Epithelial cell of esophagus (primary cell): ENCODE results near the gene KRTAP10-2.

ENCODE experiments used
- DNase-seq: peaks from one replicate; pipeline ENCODE4 v3.0.0; 2010; ENCODE audit warnings: low read depth
- H3K4me3 ChIP-seq: 2 replicates; pipeline ENCODE4 v1.5.1; 2011; ENCODE audit warnings: mild to moderate bottlenecking, low read length, control low read depth
- TF ChIP-seq, protein P1 (sequence below): IDR thresholded peaks from 2 replicates; pipeline ENCODE4 v1.5.1; 2011; ENCODE audit warnings: low read depth, mild to moderate bottlenecking, low read length, control low read depth, inconsistent platforms; ENCODE audit not compliant: insufficient read depth; ENCODE audit errors: missing control alignments

Gene KRTAP10-2

DNA sequence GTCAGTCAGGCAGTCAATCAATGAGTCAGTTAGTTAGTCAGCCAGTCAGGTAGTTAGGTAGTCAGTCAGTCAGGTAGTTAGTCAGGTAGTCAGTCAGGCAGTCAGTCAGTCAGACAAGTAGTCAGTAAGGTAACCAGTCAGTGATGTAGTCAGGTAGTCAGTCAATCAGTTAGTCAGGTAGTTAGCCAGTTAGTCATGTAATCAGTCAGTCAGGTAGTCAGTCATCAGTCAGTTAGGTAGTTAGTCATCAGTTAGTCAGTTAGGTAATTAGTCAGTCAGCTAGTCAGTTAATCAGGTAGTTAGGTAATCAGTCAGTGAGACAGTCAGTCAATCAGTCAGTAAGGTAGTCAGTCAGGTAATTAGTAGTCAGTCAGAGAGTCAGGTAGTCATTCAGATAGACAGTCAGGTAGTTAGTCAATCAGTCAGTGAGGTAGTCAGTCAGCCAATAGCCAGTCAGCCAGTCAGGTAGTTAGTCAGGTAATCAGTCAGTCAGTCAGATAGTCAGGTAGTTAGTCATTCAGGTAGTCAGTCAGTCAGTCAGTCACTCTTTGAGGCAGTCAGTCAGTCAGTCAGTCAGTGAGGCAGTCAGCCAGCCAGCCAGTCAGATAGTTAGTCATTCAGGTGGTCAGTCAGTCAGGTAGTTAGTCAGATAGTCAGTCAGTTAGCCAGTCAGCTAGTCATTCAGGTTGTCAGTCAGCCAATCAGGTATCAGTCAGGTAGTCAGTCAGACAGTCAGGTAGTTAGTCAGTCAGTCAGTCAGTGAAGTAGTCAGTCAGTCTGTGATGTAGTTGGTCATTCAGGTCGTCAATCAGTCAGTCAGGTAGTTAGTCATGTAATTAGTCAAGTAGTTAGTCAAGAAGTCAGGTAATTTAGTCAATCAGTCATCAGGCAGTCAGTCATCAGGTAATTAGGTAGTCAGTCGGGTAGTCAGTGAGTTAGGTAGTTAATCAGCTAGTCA, 26.6 kb downstream of the KRTAP10-2 start:
- DNase-seq: no peak
- no peak overlapping the region for H3K4me3 ChIP-seq
- TF ChIP-seq, protein P1, sequence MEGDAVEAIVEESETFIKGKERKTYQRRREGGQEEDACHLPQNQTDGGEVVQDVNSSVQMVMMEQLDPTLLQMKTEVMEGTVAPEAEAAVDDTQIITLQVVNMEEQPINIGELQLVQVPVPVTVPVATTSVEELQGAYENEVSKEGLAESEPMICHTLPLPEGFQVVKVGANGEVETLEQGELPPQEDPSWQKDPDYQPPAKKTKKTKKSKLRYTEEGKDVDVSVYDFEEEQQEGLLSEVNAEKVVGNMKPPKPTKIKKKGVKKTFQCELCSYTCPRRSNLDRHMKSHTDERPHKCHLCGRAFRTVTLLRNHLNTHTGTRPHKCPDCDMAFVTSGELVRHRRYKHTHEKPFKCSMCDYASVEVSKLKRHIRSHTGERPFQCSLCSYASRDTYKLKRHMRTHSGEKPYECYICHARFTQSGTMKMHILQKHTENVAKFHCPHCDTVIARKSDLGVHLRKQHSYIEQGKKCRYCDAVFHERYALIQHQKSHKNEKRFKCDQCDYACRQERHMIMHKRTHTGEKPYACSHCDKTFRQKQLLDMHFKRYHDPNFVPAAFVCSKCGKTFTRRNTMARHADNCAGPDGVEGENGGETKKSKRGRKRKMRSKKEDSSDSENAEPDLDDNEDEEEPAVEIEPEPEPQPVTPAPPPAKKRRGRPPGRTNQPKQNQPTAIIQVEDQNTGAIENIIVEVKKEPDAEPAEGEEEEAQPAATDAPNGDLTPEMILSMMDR: no peak

DNA sequence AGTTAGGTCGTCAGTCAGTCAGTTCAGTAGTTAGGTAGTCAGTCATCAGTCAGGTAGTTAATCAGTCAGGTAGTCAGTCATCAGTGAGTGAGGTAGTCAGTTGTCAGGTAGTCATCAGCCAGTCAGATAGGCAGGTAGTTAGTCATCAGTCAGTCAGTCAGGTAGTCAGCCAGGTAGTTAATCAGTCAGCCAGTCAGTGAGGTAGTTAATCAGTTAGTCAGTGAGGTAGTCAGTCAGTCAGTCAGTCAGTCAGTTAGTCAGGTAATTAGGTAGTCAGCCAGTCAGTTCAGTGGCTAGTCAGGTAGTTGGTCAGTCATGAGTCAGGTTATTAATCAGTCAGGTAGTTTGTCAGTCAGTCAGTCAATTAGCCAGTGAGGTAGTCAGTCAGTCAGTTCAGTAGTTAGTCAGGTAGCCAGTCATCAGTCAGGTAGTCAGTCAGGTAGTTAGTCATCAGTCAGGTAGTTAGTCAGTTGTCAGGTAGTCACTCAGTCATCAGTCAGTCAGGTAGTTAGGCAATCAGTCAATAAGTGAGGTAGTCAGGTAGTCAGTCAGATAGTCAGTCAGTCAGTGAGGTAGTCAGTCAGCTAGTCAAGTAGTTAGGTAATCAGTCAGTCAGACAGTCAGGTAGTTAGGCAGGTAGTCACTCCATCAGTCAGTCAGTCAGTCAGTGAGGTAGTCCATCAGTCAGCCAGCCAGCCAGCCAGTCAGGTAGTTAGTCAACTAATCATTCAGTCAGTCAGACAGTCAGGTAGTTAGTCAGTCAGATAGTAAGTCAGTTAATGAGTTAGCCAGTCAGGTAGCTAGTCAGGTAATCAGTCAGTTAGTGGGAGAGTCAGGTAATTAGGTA, 27.5 kb downstream of the KRTAP10-2 start:
- DNase-seq: peak; percentile 6
- TF ChIP-seq, protein P1: no peak
- H3K4me3 ChIP-seq: no peak overlapping the region

DNA sequence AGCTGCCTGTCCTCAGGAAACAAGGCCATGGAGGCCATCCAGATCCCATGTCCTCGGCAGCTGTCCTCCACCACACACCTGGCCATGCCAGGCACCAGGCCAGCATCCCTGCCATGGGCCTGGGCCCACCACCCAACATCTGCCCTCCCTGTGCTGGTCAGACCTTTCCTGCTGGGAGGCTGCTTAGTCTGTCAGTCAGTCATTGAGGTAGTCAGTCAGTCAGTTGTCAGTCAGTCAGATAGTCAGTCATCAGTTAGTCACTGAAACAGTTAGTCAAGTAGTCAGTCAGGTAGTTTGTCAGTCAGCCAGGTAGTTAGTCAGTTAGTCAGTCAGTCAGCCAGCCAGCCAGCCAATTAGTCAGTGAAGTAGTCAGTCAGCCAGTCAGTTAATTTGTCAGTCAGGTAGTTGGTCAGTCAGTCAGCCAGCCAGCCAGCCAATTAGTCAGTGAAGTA, 28.5 kb downstream of the KRTAP10-2 start:
- TF ChIP-seq, protein P1: no peak
- H3K4me3 ChIP-seq: no peak overlapping the region
- no peak for DNase-seq

DNA sequence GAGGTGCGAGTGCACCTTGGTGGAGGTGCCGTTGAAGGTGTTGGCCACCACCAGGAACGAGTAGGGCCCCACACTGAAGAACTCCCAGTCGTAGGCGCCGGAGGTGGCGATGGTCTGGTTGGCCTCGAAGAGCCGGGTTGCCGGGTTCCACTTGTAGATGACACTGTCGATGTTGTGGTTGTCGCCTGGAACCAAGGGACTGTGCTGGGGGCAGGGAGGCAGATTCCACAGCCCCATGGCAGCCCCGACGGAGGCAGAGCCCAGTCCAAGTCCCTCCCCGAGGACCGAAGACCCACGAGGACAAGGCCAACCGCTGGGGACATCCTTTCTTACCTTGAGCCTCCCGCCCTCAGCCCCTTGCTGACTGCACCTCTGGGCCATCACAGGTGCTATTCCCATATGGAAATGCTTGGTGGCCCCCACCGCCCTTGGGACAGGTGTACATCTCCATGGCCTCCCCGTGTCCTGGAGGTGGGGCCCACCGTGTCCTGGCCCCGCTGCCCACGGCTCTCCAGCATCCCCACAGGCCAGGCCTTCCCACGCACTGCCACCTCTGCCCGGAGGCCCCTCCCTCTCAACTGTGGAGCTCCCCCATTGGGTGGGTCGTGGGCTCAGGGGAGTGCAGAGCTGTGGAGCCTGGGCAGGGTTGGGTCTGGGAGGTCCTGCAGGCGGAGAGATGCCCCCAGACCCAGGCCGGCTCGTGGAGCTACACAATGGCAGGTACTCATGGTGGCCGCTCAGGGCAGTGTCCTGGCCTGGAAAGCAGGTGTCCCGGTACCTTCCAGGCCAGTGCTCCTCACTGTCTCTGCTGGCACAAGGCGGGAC, 29.2 kb downstream of the KRTAP10-2 start:
- DNase-seq: no peak
- no peak overlapping the region for H3K4me3 ChIP-seq
- TF ChIP-seq, protein P1: no peak

DNA sequence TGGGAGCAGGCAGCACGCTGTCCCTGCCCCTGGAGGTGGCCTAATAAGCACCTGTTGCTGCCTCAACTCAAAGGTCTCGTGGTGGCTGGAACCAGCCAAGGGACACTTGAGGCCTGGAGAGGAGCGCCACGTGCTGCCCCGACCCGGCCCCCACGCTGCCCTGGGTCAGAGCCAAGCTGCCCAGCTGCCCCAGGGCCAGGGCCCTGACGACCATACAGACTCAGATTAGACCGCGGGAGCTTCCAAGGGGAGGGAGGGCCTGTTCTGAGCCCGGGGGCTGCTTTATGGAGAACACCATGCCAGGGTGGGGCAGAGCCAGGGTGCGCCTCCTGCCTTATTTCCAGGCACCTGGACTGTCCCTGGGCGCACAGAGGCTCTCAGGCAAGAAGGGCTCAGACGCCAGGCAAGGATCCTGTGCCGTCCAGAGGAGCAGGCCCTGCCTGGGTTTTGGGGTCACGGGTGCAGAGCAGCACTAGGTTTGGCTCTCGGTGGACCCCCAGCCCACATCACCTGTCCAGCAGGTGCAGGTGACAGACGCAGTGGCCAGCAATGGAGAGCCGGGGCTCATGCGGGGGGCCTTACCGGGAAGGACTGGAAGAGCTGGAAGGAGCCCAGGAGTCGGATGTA, 29.9 kb downstream of the KRTAP10-2 start:
- no peak for DNase-seq
- H3K4me3 ChIP-seq: no peak overlapping the region
- TF ChIP-seq, protein P1: no peak
